Kidney tubule cell (primary cell): ENCODE data around the gene BEST4.
"Not testable (repeated sequence)": the region's sequence is repeated elsewhere in the genome, so short reads cannot be mapped to it uniquely, and the experiment has no call there.

Experiments used
- DNase-seq: peaks from one replicate; pipeline ENCODE4 v3.0.0-alpha.2; 2018; ENCODE audit warnings: low spot score

BEST4 gene

GRCh38 chr1:44777969-44778635 is 9.9 kb downstream of the BEST4 start:
- DNase-seq = no peak

- DNase-seq = no peak
These were observed 10.4 kb downstream of the BEST4 start for GRCh38 chr1:44777547-44777946.

- DNase-seq = no peak
These were observed 11.3 kb downstream of the BEST4 start for GRCh38 chr1:44776730-44777068.

GRCh38 chr1:44775930-44776729 is 11.8 kb downstream of the BEST4 start:
- peak; percentile 41 for DNase-seq

- peak; percentile 92 for DNase-seq
These were observed 12.7 kb downstream of the BEST4 start, which contains the start of gene RPS8 for GRCh38 chr1:44775078-44775929. TSS of gene RPS8 (plus strand) at chr1:44775540. CDS start at chr1:44775597, 57 bp downstream.

GRCh38 chr1:44766421-44766820 is 21.5 kb downstream of the BEST4 start:
- not testable (repeated sequence) for DNase-seq

- no peak for DNase-seq
These were observed 27.1 kb downstream of the BEST4 start for GRCh38 chr1:44760876-44761275.

GRCh38 chr1:44759077-44759476 is 28.9 kb downstream of the BEST4 start:
- DNase-seq = no peak

GRCh38 chr1:44757420-44757819 is 30.6 kb downstream of the BEST4 start:
- DNase-seq = no peak

- no peak for DNase-seq
These were observed 40.1 kb downstream of the BEST4 start for GRCh38 chr1:44747878-44748277.

GRCh38 chr1:44743211-44743610 is 44.8 kb downstream of the BEST4 start:
- DNase-seq = no peak

GRCh38 chr1:44740179-44740617 is 47.8 kb downstream of the BEST4 start:
- no peak for DNase-seq

- DNase-seq = peak; percentile 98
These were observed 48.4 kb downstream of the BEST4 start, which contains the start of gene KIF2C for GRCh38 chr1:44739307-44740178. TSS of gene KIF2C (plus strand) at chr1:44739837. CDS start at chr1:44739933, 96 bp downstream.

GRCh38 chr1:44738953-44739306 is 49.0 kb downstream of the BEST4 start:
- DNase-seq = peak; percentile 63

GRCh38 chr1:44735992-44736391 is 52.0 kb downstream of the BEST4 start:
- DNase-seq = no peak

GRCh38 chr1:44733784-44734183 is 54.2 kb downstream of the BEST4 start:
- DNase-seq = no peak
